Measurements from ENCODE around the gene PSMD13.

PSMD13 gene

GRCh38 chr11:272195-272930 is 35.6 kb downstream of the PSMD13 start:
- no peak overlapping the region for H3K4me3 ChIP-seq (ENCODE audit: low read depth, low read length)
- POLR2A ChIA-PET: no interaction called here
- no peak for DNase-seq (ENCODE audit: low read depth, low spot score)
- CTCF ChIA-PET: interaction anchor here (1.2 to 1.6 kb wide), 2 partner anchors 22 to 177 kb away, joined by 4 to 5 read pairs; partner anchors contain the start of gene PTDSS2
- no peak for TF ChIP-seq CTCF (IDR thresholded peaks at IDR 0.05; ENCODE audit: insufficient read depth, low read length, missing control alignments)

GRCh38 chr11:272931-273198 is 36.1 kb downstream of the PSMD13 start:
- TF ChIP-seq CTCF (IDR thresholded peaks at IDR 0.05; ENCODE audit: insufficient read depth, low read length, missing control alignments): no peak
- DNase-seq (ENCODE audit: low read depth, low spot score): no peak
- ChIA-PET CTCF (no interaction called here), POLR2A (no interaction called here)
- H3K4me3 ChIP-seq (ENCODE audit: low read depth, low read length): no peak overlapping the region

GRCh38 chr11:276219-276618 is 39.4 kb downstream of the PSMD13 start:
- TF ChIP-seq CTCF (IDR thresholded peaks at IDR 0.05; ENCODE audit: insufficient read depth, low read length, missing control alignments): no peak
- POLR2A ChIA-PET: no interaction called here
- H3K4me3 ChIP-seq (ENCODE audit: low read depth, low read length): no peak overlapping the region
- DNase-seq (ENCODE audit: low read depth, low spot score): no peak
- CTCF ChIA-PET: interaction anchor here (1.1 to 1.6 kb wide), 3 partner anchors 10 to 172 kb away, joined by 3 to 4 read pairs (median 4); no protein-coding TSS in a partner anchor

GRCh38 chr11:278001-278951 is 41.5 kb downstream of the PSMD13 start, which contains the start of gene NLRP6:
Gene NLRP6, plus strand, starts transcription at chr11:278407. Its CDS starts 163 bp downstream, at chr11:278570.
- no peak for TF ChIP-seq CTCF (IDR thresholded peaks at IDR 0.05; ENCODE audit: insufficient read depth, low read length, missing control alignments)
- ChIA-PET POLR2A (no interaction called here), CTCF (interaction anchor here (1.6 kb wide), 1 partner anchor 28 kb away, joined by 5 read pairs; no protein-coding TSS in a partner anchor)
- no peak for DNase-seq (ENCODE audit: low read depth, low spot score)
- no peak within 1 kb of the TSS for H3K4me3 ChIP-seq (ENCODE audit: low read depth, low read length)

GRCh38 chr11:279040-279965 is 42.5 kb downstream of the PSMD13 start:
- no peak for TF ChIP-seq CTCF (IDR thresholded peaks at IDR 0.05; ENCODE audit: insufficient read depth, low read length, missing control alignments)
- DNase-seq (ENCODE audit: low read depth, low spot score): no peak
- ChIA-PET POLR2A (no interaction called here), CTCF (interaction anchor here (1.6 kb wide), 1 partner anchor 29 kb away, joined by 5 read pairs; no protein-coding TSS in a partner anchor)
- H3K4me3 ChIP-seq (ENCODE audit: low read depth, low read length): no peak overlapping the region
